Mesenchymal stem cell (in vitro differentiated cells and primary cell): Measurements from ENCODE around the gene NRXN3.

ENCODE experiments used
- DNase-seq: peaks from one replicate; pipeline ENCODE4 v3.0.0-alpha.2; 2013
- H2AFZ ChIP-seq: one replicate; pipeline ENCODE4 v1.6.1; 2013; ENCODE audit warnings: low read depth, mild to moderate bottlenecking, control low read depth, inconsistent platforms, low read length, moderate library complexity
- H2AK5ac ChIP-seq: 2 replicates; pipeline ENCODE4 v1.6.1; 2013; ENCODE audit warnings: low read length, moderate library complexity, mild to moderate bottlenecking, inconsistent platforms; ENCODE audit not compliant: severe bottlenecking
- H2BK120ac ChIP-seq: one replicate; pipeline ENCODE4 v1.6.1; 2013; ENCODE audit warnings: low read depth, mild to moderate bottlenecking, inconsistent platforms, low read length, moderate library complexity
- H2BK12ac ChIP-seq, 2 experiments: one replicate each; pipeline ENCODE4 v1.6.1; 2013; ENCODE audit warnings: inconsistent platforms in 2 of 2, low read length in 2 of 2, mild to moderate bottlenecking in 2 of 2, moderate library complexity in 2 of 2, control low read depth in 1 of 2
- H2BK15ac ChIP-seq: one replicate; pipeline ENCODE4 v1.6.1; 2013; ENCODE audit warnings: mild to moderate bottlenecking, low read depth, inconsistent platforms; ENCODE audit not compliant: poor library complexity, severe bottlenecking
- H2BK5ac ChIP-seq: 2 replicates; pipeline ENCODE4 v1.6.1; 2013; ENCODE audit warnings: low read depth, mild to moderate bottlenecking, low read length, control low read depth, inconsistent platforms; ENCODE audit not compliant: poor library complexity, severe bottlenecking
- H3K14ac ChIP-seq, 2 experiments: one replicate each; pipeline ENCODE4 v1.6.1; 2013; ENCODE audit warnings: inconsistent platforms in 2 of 2, low read length in 2 of 2, control low read depth in 1 of 2, mild to moderate bottlenecking in 1 of 2, moderate library complexity in 1 of 2
- H3K18ac ChIP-seq, 2 experiments: one replicate each; pipeline ENCODE4 v1.6.1; 2013; ENCODE audit warnings: inconsistent platforms in 2 of 2, low read length in 2 of 2, control low read depth in 1 of 2, low read depth in 1 of 2, mild to moderate bottlenecking in 1 of 2
- H3K23ac ChIP-seq, 2 experiments: one replicate each; pipeline ENCODE4 v1.6.1; 2013; ENCODE audit warnings: inconsistent platforms in 2 of 2, low read length in 2 of 2, mild to moderate bottlenecking in 2 of 2, moderate library complexity in 2 of 2, control low read depth in 1 of 2
- H3K27ac ChIP-seq: 2 replicates; pipeline ENCODE4 v1.5.1; 2013; ENCODE audit warnings: mild to moderate bottlenecking, moderate library complexity, low read length, control low read depth, inconsistent platforms; ENCODE audit not compliant: poor library complexity, severe bottlenecking
- H3K27me3 ChIP-seq, 2 experiments: 2 replicates each; pipeline versions ENCODE4 v1.6.1 to v1.7.0; 2013; ENCODE audit warnings: low read length in 2 of 2, mild to moderate bottlenecking in 2 of 2, moderate library complexity in 2 of 2, control low read depth in 1 of 2, inconsistent platforms in 1 of 2; ENCODE audit not compliant: control insufficient read depth in 1 of 2, insufficient read depth in 1 of 2
- H3K36me3 ChIP-seq, 2 experiments: 2 replicates each; pipeline versions ENCODE4 v1.6.1 to v1.7.0; 2013; ENCODE audit warnings: low read length in 2 of 2, control low read depth in 1 of 2, inconsistent platforms in 1 of 2, low read depth in 1 of 2, mild to moderate bottlenecking in 1 of 2; ENCODE audit not compliant: insufficient read depth in 2 of 2, control insufficient read depth in 1 of 2
- H3K4ac ChIP-seq, 2 experiments: one replicate each; pipeline ENCODE4 v1.6.1; 2013; ENCODE audit warnings: inconsistent platforms in 2 of 2, low read length in 2 of 2, mild to moderate bottlenecking in 2 of 2, moderate library complexity in 2 of 2, control low read depth in 1 of 2, low read depth in 1 of 2
- H3K4me1 ChIP-seq: 2 replicates; pipeline ENCODE4 v1.6.1; 2013; ENCODE audit warnings: low read depth, low read length, control low read depth; ENCODE audit not compliant: control insufficient read depth, insufficient read depth
- H3K4me2 ChIP-seq: 2 replicates; pipeline ENCODE4 v1.6.1; 2013; ENCODE audit warnings: low read length, mild to moderate bottlenecking, inconsistent platforms; ENCODE audit not compliant: poor library complexity, severe bottlenecking
- H3K4me3 ChIP-seq, 2 experiments: 2 replicates each; pipeline versions ENCODE4 v1.5.1 to v1.7.0; 2013; ENCODE audit warnings: low read length in 2 of 2, mild to moderate bottlenecking in 2 of 2, control low read depth in 1 of 2, low read depth in 1 of 2; ENCODE audit not compliant: insufficient read depth in 1 of 2
- H3K79me1 ChIP-seq: replicated peaks from 2 replicates; pipeline ENCODE4 v1.6.1; 2013; ENCODE audit warnings: mild to moderate bottlenecking, control low read depth, low read length, inconsistent platforms; ENCODE audit not compliant: poor library complexity, severe bottlenecking
- H3K9ac ChIP-seq: 2 replicates; pipeline ENCODE4 v1.7.0; 2013; ENCODE audit warnings: mild to moderate bottlenecking, low read length, moderate library complexity
- H3K9me3 ChIP-seq: 2 replicates; pipeline ENCODE4 v1.7.0; 2013; ENCODE audit warnings: mild to moderate bottlenecking, low read length; ENCODE audit not compliant: control insufficient read depth
- H4K8ac ChIP-seq: one replicate; pipeline ENCODE4 v1.6.1; 2013; ENCODE audit warnings: inconsistent platforms, mild to moderate bottlenecking, low read length, moderate library complexity
- H4K91ac ChIP-seq: one replicate; pipeline ENCODE4 v1.6.1; 2013; ENCODE audit warnings: mild to moderate bottlenecking, low read length, inconsistent platforms
- WGBS: methylation state at CpG from one replicate; pipeline ENCODE4 v1.1.7; 2013; ENCODE audit warnings: mixed read lengths; 5-methylcytosine and 5-hydroxymethylcytosine counted together

NRXN3 gene

DNA sequence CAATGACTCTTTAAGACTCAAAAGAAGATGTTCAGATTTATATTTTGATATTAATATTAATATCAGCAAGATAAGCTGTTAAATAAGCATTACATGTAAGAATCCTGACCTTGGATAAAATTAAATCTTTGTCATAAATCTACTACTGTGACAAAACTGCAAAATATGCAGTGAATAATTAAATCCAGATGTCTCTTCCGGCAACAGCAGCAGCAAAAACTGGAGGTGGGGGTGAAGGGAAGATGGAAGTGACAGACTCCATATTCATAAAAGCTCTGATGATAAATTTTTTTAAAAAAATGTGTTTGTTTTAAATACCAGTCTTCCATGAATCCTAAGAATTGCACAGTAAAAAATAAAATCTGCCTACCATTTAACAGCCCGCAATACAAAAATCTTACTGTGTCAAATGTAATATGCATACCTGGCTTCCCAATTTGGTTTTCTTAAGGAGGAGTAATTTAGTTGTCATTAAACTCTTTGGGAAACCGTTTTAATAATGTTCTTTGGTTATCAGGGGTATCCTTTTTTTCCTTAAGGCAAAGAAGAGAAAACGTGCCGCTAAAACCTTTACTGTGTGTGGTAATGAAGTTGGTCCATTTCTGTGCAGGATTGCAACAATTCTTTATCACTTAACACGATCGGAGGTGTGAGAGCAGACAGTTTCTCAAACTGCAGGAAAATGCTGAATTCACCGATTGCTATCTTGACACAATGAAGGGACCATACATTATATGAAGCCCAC, 1562.9 kb downstream of the NRXN3 start:
- DNase-seq: no peak
- Histone ChIP-seq H2AFZ (no peak overlapping the region), H3K27me3 (no peaks in the 10 kb centered on the region), H3K79me1 (no peaks in the 10 kb centered on the region), H3K4me2 (no peak overlapping the region), H3K4ac (no peak overlapping the region), H2BK120ac (no peak overlapping the region), H3K36me3 (no peaks in the 10 kb centered on the region), H3K4me3 (no peak overlapping the region), H3K9ac (no peak overlapping the region), H4K8ac (no peak overlapping the region), H3K23ac (no peak overlapping the region), H2BK15ac (no peak overlapping the region), H2AK5ac (no peak overlapping the region), H4K91ac (no peak overlapping the region), H3K14ac (no peak overlapping the region), H3K9me3 (peaks cover 27% of the 10 kb centered on the region), H3K18ac (no peak overlapping the region), H2BK12ac (no peak overlapping the region), H2BK5ac (no peak overlapping the region), H3K27ac (no peak overlapping the region), H3K4me1 (no peaks in the 10 kb centered on the region)
- WGBS: 83% methylated on average over 6 of the region's 8 CpGs

- no peak overlapping the region for H4K8ac ChIP-seq
- H2BK5ac ChIP-seq: no peak overlapping the region
- H3K79me1 ChIP-seq: no peaks in the 10 kb centered on the region
- no peak overlapping the region for H3K4me2 ChIP-seq
- H3K27me3 ChIP-seq: no peaks in the 10 kb centered on the region
- H2AFZ ChIP-seq: no peak overlapping the region
- H3K18ac ChIP-seq: no peak overlapping the region
- WGBS: 100% methylated on average over 2 of the region's 3 CpGs
- H3K14ac ChIP-seq: no peak overlapping the region
- H3K27ac ChIP-seq: no peak overlapping the region
- H3K4me3 ChIP-seq: no peak overlapping the region
- no peaks in the 10 kb centered on the region for H3K4me1 ChIP-seq
- H3K9me3 ChIP-seq: peaks cover 27% of the 10 kb centered on the region
- no peak overlapping the region for H3K4ac ChIP-seq
- no peak overlapping the region for H4K91ac ChIP-seq
- no peak overlapping the region for H2AK5ac ChIP-seq
- H3K9ac ChIP-seq: no peak overlapping the region
- no peak overlapping the region for H2BK12ac ChIP-seq
- no peak overlapping the region for H3K23ac ChIP-seq
- no peaks in the 10 kb centered on the region for H3K36me3 ChIP-seq
- no peak overlapping the region for H2BK15ac ChIP-seq
- DNase-seq: no peak
- H2BK120ac ChIP-seq: no peak overlapping the region
Measured at GRCh38 chr14:79734151-79734550, 1564.0 kb downstream of the NRXN3 start.

GRCh38 chr14:79734656-79735055, 1564.5 kb downstream of the NRXN3 start:
- H3K4ac ChIP-seq: no peak overlapping the region
- H3K27ac ChIP-seq: no peak overlapping the region
- no peak overlapping the region for H2AK5ac ChIP-seq
- DNase-seq: no peak
- H2BK120ac ChIP-seq: no peak overlapping the region
- H2BK5ac ChIP-seq: no peak overlapping the region
- no peak overlapping the region for H3K18ac ChIP-seq
- H3K4me2 ChIP-seq: no peak overlapping the region
- H3K4me1 ChIP-seq: no peaks in the 10 kb centered on the region
- H4K8ac ChIP-seq: no peak overlapping the region
- no peaks in the 10 kb centered on the region for H3K36me3 ChIP-seq
- H4K91ac ChIP-seq: no peak overlapping the region
- H3K9ac ChIP-seq: no peak overlapping the region
- H2AFZ ChIP-seq: no peak overlapping the region
- 80% methylated on average over 1 of the region's 1 CpG for WGBS
- no peak overlapping the region for H2BK12ac ChIP-seq
- H3K14ac ChIP-seq: no peak overlapping the region
- H3K9me3 ChIP-seq: peaks cover 27% of the 10 kb centered on the region
- H3K23ac ChIP-seq: no peak overlapping the region
- no peak overlapping the region for H2BK15ac ChIP-seq
- H3K79me1 ChIP-seq: no peaks in the 10 kb centered on the region
- H3K27me3 ChIP-seq: no peaks in the 10 kb centered on the region
- no peak overlapping the region for H3K4me3 ChIP-seq

GRCh38 chr14:79735121-79735520, 1564.9 kb downstream of the NRXN3 start:
- Histone ChIP-seq H3K18ac (no peak overlapping the region), H3K4ac (no peak overlapping the region), H3K36me3 (no peaks in the 10 kb centered on the region), H2BK15ac (no peak overlapping the region), H3K4me2 (no peak overlapping the region), H2BK12ac (no peak overlapping the region), H3K9me3 (peaks cover 27% of the 10 kb centered on the region), H3K27me3 (no peaks in the 10 kb centered on the region), H2AK5ac (no peak overlapping the region), H4K91ac (no peak overlapping the region), H2BK120ac (no peak overlapping the region), H4K8ac (no peak overlapping the region), H3K4me1 (no peaks in the 10 kb centered on the region), H2AFZ (no peak overlapping the region), H2BK5ac (no peak overlapping the region), H3K23ac (no peak overlapping the region), H3K14ac (no peak overlapping the region), H3K79me1 (no peaks in the 10 kb centered on the region), H3K4me3 (no peak overlapping the region), H3K9ac (no peak overlapping the region), H3K27ac (no peak overlapping the region)
- DNase-seq: no peak
- WGBS: 91% methylated on average over 2 of the region's 3 CpGs
